HepG2 (cell line): Measurements from ENCODE around the gene SLC13A5. TPM values are rescaled to one million over a fixed set of nuclear protein-coding genes. Genes with fewer than 3 reads are reported as not detected.

Source experiments
- ATAC-seq: fragments of 200-7000 bp; cut with Tn5 transposase; 3 replicates; pipeline ENCODE4 v1.9.1; 2020; ENCODE audit warnings: mild to moderate bottlenecking, moderate library complexity
- BruUV-seq: library from RNA; stranded (reverse); fragments of 400-500 nt; replicated peaks from 2 replicates; lab custom pipeline; 2021; lab: Mats Ljungman, UMichigan
- CTCF ChIA-PET: fragments of 300-600 bp; formaldehyde crosslinking; extraction: SDS; loops from one replicate; lab custom pipeline; 2021; ENCODE audit warnings: low total read pairs, inconsistent platforms, low intra/inter-chr PET ratio; lab: Yijun Ruan, JAX
- POLR2A ChIA-PET: fragments of 350-600 bp; sonication (Branson Sonifier 250); formaldehyde crosslinking; loops from one replicate; lab custom pipeline; 2020; ENCODE audit warnings: antibody characterized with exemption, inconsistent platforms; lab: Yijun Ruan, JAX
- DNase-seq: peaks from one replicate; pipeline ENCODE4 v3.0.0-alpha.2; 2015; ENCODE audit warnings: low spot score
- FAIRE-seq: peaks from 3 replicates; lab custom pipeline; 2011; peaks lifted over from hg19 to GRCh38; lab: Jason Lieb, UNC
- H2AFZ ChIP-seq: one replicate; pipeline ENCODE4 v1.6.1; 2011; ENCODE audit warnings: low read length, inconsistent platforms
- H3K27ac ChIP-seq: fragments of 300-600 bp; 3 replicates; pipeline ENCODE4 v1.8.0; 2011; ENCODE audit warnings: mixed run types, mild to moderate bottlenecking, mixed read lengths, low read length, inconsistent platforms; ENCODE audit not compliant: insufficient read depth; ENCODE audit errors: extremely low read length
- H3K27me3 ChIP-seq, 2 experiments: fragments of 200-600 bp in 1 of 2; 2 replicates in 1 of 2; 3 replicates in 1 of 2; pipeline versions ENCODE4 v1.6.0 to v1.8.0; 2011; ENCODE audit warnings: low read length in 2 of 2, mild to moderate bottlenecking in 2 of 2, moderate library complexity in 2 of 2, inconsistent platforms in 1 of 2; ENCODE audit not compliant: insufficient read depth in 2 of 2, control insufficient read depth in 1 of 2
- H3K36me3 ChIP-seq, 2 experiments: fragments of 200-600 bp in 1 of 2; replicated peaks in 1 of 2; 2 replicates in 1 of 2; 3 replicates in 1 of 2; pipeline versions ENCODE4 v1.5.1 to v1.8.0; 2011; ENCODE audit warnings: low read length in 2 of 2, inconsistent platforms in 1 of 2; ENCODE audit not compliant: insufficient read depth in 2 of 2, control insufficient read depth in 1 of 2
- H3K4me1 ChIP-seq: 2 replicates; pipeline ENCODE4 v1.5.1; 2012; ENCODE audit warnings: low read length, inconsistent platforms; ENCODE audit not compliant: insufficient read depth
- H3K4me2 ChIP-seq: 2 replicates; pipeline ENCODE4 v1.6.0; 2011; ENCODE audit warnings: low read depth, low read length, inconsistent platforms
- H3K4me3 ChIP-seq, 3 experiments: fragments of 200-600 bp in 1 of 3; sonication (generic), shearing (Covaris generic) in 1 of 3; replicated peaks in 1 of 3; 2 replicates each; pipeline ENCODE4 v1.5.1; 2011 to 2016; ENCODE audit warnings: low read length in 3 of 3, inconsistent platforms in 2 of 3, low read depth in 2 of 3, mild to moderate bottlenecking in 2 of 3, control low read depth in 1 of 3, mixed read lengths in 1 of 3; ENCODE audit not compliant: insufficient read depth in 1 of 3
- H3K79me2 ChIP-seq: one replicate; pipeline ENCODE4 v1.6.1; 2011; ENCODE audit warnings: low read length, inconsistent platforms; ENCODE audit not compliant: insufficient read depth
- H3K9ac ChIP-seq: 2 replicates; pipeline ENCODE4 v1.6.0; 2011; ENCODE audit warnings: mild to moderate bottlenecking, low read depth, low read length, inconsistent platforms; ENCODE audit not compliant: insufficient read depth
- H3K9me3 ChIP-seq: 2 replicates; pipeline ENCODE4 v1.5.1; 2012; ENCODE audit warnings: mild to moderate bottlenecking, low read length
- H4K20me1 ChIP-seq: 2 replicates; pipeline ENCODE4 v1.6.0; 2011; ENCODE audit warnings: inconsistent platforms, mild to moderate bottlenecking, low read length, moderate library complexity; ENCODE audit not compliant: insufficient read depth
- BRD4 ChIP-seq: sonication (generic); formaldehyde crosslinking; IDR thresholded peaks from 2 replicates; pipeline ENCODE4 v1.4.0; 2020; ENCODE audit warnings: missing genetic modification reagents
- ETV6 ChIP-seq: sonication (generic); formaldehyde crosslinking; conservative IDR thresholded peaks from 2 replicates; pipeline ENCODE4 v1.4.0; 2020; ENCODE audit warnings: missing genetic modification reagents
- HIC2 ChIP-seq: sonication (generic); formaldehyde crosslinking; IDR thresholded peaks from 2 replicates; pipeline ENCODE4 v1.9.0; 2022; ENCODE audit warnings: low read depth, missing genetic modification reagents
- HNF4G ChIP-seq, 2 experiments: sonication (generic) in 1 of 2; formaldehyde crosslinking in 1 of 2; IDR thresholded peaks; 2 replicates each; pipeline versions ENCODE4 v1.4.0 to v1.6.1; 2011 to 2020; ENCODE audit warnings: borderline replicate concordance in 2 of 2, low read depth in 2 of 2, mild to moderate bottlenecking in 2 of 2, low read length in 1 of 2, missing genetic modification reagents in 1 of 2, moderate library complexity in 1 of 2
- SIN3A ChIP-seq: IDR thresholded peaks from 2 replicates; pipeline ENCODE4 v1.6.1; 2011; ENCODE audit warnings: low read depth, mild to moderate bottlenecking, control low read depth, low read length, borderline replicate concordance
- TFAP4 ChIP-seq: sonication (generic); IDR thresholded peaks from 2 replicates; pipeline ENCODE4 v1.6.1; 2016; ENCODE audit warnings: low read depth, borderline replicate concordance
- THRA ChIP-seq: sonication (generic); formaldehyde crosslinking; IDR thresholded peaks from 2 replicates; pipeline ENCODE4 v1.4.0; 2020; ENCODE audit warnings: missing genetic modification reagents, borderline replicate concordance
- ZBTB20 ChIP-seq: sonication (generic); formaldehyde crosslinking; IDR thresholded peaks from 2 replicates; pipeline ENCODE4 v1.8.1; 2023; ENCODE audit warnings: missing genetic modification reagents, low read depth, mild to moderate bottlenecking, borderline replicate concordance
- ZGPAT ChIP-seq: IDR thresholded peaks from 2 replicates; pipeline ENCODE4 v1.6.1; 2016; ENCODE audit warnings: mild to moderate bottlenecking
- ZNF264 ChIP-seq: sonication (generic); formaldehyde crosslinking; IDR thresholded peaks from 2 replicates; pipeline ENCODE4 v1.4.0; 2020; ENCODE audit warnings: missing genetic modification reagents
- ZNF432 ChIP-seq: sonication (generic); formaldehyde crosslinking; IDR thresholded peaks from 2 replicates; pipeline ENCODE4 v1.5.0; 2020; ENCODE audit warnings: missing genetic modification reagents, mild to moderate bottlenecking, borderline replicate concordance
- ZNF644 ChIP-seq: IDR thresholded peaks from 2 replicates; pipeline ENCODE4 v1.6.1; 2016; ENCODE audit warnings: low read depth
- WGBS: methylation state at CpG from one replicate; pipeline ENCODE4 v1.1.6; 2017; ENCODE audit warnings: low lambda C conversion rate; 5-methylcytosine and 5-hydroxymethylcytosine counted together
- in situ Hi-C: cut with HindIII; loops from 2 replicates; pipeline ENCODE4 v1.10.0; 2017; ENCODE audit warnings: low pct_unique_long_range_greater_than_20kb; ENCODE audit not compliant: extremely low pct_ligation_motif_present
- intact Hi-C: fragments of 100-400 bp; cut with micrococcal nuclease; formaldehyde crosslinking; loops from one replicate; pipeline ENCODE4 v1.10.0; 2022; ENCODE audit not compliant: unreplicated experiment
- polyA plus RNA-seq, 8 experiments: library from polyadenylated mRNA; depleted of rRNA in 3 of 8; stranded (reverse) in 7 of 8; unstranded in 1 of 8; fragments of >200 nt; fragmentation: Illumina TruSeq in 4 of 8; extraction: Trizol in 4 of 8; gene quantifications; 2 replicates each; pipeline versions ENCODE4 v1.2.1 to v1.2.3, GENCODE V29; 2011 to 2016; ENCODE audit warnings: low read depth in 4 of 8, missing spikeins in 1 of 8, mixed read lengths in 1 of 8; ENCODE audit not compliant: insufficient read depth in 1 of 8
- total RNA-seq, 5 experiments: library from RNA; depleted of rRNA; stranded (reverse); fragments of >200 nt; fragmentation: Illumina TruSeq; extraction: Trizol; gene quantifications; 2 replicates each; pipeline ENCODE4 v1.2.3, GENCODE V29; 2016; ENCODE audit warnings: low read depth in 1 of 5
- TF ChIP-seq, protein P1 (sequence below): sonication (generic); formaldehyde crosslinking; IDR thresholded peaks from 2 replicates; pipeline ENCODE4 v1.5.0; 2020; ENCODE audit warnings: mild to moderate bottlenecking, missing genetic modification reagents, borderline replicate concordance
- TF ChIP-seq, protein P2 (sequence below): IDR thresholded peaks from 2 replicates; pipeline ENCODE4 v1.6.1; 2016; ENCODE audit warnings: missing genetic modification reagents, missing compliant biosample characterization

The SLC13A5 gene
- total and polyA plus RNA-seq, 2 of the 13 experiments (the other 11 are each of a cell fraction or from before 2014, with no cell fraction given): 42.8 to 310 TPM

GRCh38 chr17:6666077-6666521 is 47.1 kb downstream of the SLC13A5 start:
- ChIA-PET POLR2A (interaction anchor here (1.3 to 4.3 kb wide), 5 partner anchors 11 to 48 kb away, joined by 3 to 33 read pairs (median 16); partner anchors contain the start of gene SLC13A5), CTCF (interaction anchor here (0.7 to 3.0 kb wide), 7 partner anchors 35 to 339 kb away, joined by 3 to 52 read pairs (median 5); partner anchors contain the start of gene SLC13A5)
- H3K79me2 ChIP-seq: no peaks in the 10 kb centered on the region
- H3K27ac ChIP-seq: no peak overlapping the region
- 34% methylated on average over 5 of the region's 9 CpGs for WGBS
- in situ Hi-C loops: loop anchor here (5.0 to 10.0 kb wide), 3 partner anchors 46 to 349 kb away; partner anchors contain the start of genes RNASEK, SLC13A5 and TEKT1
- no peak overlapping the region for H2AFZ ChIP-seq
- H3K4me1 ChIP-seq: peaks cover 46% of the 10 kb centered on the region
- no peaks in the 10 kb centered on the region for H3K27me3 ChIP-seq
- H3K4me3 ChIP-seq: no peak overlapping the region
- peak; percentile 87 for FAIRE-seq
- peak overlapping the region; percentile 53 for H3K4me2 ChIP-seq
- ATAC-seq: peak; percentile 94
- no peaks in the 10 kb centered on the region for H4K20me1 ChIP-seq
- BruUV-seq: no TSS peak
- DNase-seq: peak; percentile 78
- H3K9me3 ChIP-seq: no peaks in the 10 kb centered on the region
- peak overlapping the region; percentile 6; the same call in 1 of the 2 replicates for H3K9ac ChIP-seq
- no peaks in the 10 kb centered on the region for H3K36me3 ChIP-seq
- intact Hi-C loops: loop anchor here (1.0 to 2.0 kb wide), 4 partner anchors 17 to 177 kb away; no protein-coding TSS in a partner anchor
- no peak for TF ChIP-seq TFAP4
- TF ChIP-seq ZNF644 (CRISPR knock-in tag): no peak
- TF ChIP-seq ETV6 (CRISPR knock-in tag): no peak
- TF ChIP-seq, protein P1, sequence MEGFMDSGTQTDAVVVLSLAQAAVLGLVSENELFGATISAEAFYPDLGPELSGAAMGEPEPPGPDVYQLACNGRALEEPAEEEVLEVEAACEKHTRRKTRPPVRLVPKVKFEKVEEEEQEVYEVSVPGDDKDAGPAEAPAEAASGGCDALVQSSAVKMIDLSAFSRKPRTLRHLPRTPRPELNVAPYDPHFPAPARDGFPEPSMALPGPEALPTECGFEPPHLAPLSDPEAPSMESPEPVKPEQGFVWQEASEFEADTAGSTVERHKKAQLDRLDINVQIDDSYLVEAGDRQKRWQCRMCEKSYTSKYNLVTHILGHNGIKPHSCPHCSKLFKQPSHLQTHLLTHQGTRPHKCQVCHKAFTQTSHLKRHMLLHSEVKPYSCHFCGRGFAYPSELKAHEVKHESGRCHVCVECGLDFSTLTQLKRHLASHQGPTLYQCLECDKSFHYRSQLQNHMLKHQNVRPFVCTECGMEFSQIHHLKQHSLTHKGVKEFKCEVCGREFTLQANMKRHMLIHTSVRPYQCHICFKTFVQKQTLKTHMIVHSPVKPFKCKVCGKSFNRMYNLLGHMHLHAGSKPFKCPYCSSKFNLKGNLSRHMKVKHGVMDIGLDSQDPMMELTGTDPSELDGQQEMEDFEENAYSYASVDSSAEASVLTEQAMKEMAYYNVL: peak; percentile 63; the same call in 1 of the 2 replicates
- TF ChIP-seq ZNF432: no peak
- no peak for TF ChIP-seq SIN3A
- TF ChIP-seq BRD4 (CRISPR knock-in tag): no peak
- 0 out of 2 replicates have a peak, but pooled peaks have one; percentile 18 for TF ChIP-seq ZGPAT
- peak; percentile 70 for TF ChIP-seq THRA (CRISPR knock-in tag)
- TF ChIP-seq HNF4G (IDR thresholded peaks at IDR 0.05; ENCODE audit: borderline replicate concordance, low read depth, low read length): no peak
- no peak for TF ChIP-seq HNF4G (CRISPR knock-in tag; IDR thresholded peaks at IDR 0.05; ENCODE audit: borderline replicate concordance, low read depth)
- no peak for TF ChIP-seq ZBTB20 (CRISPR knock-in tag)
- TF ChIP-seq ZNF264: no peak
- TF ChIP-seq, protein P2, sequence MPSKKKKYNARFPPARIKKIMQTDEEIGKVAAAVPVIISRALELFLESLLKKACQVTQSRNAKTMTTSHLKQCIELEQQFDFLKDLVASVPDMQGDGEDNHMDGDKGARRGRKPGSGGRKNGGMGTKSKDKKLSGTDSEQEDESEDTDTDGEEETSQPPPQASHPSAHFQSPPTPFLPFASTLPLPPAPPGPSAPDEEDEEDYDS: no peak; the same call in 1 of the 2 replicates
- 0 out of 2 replicates have a peak, but pooled peaks have one; percentile 46 for TF ChIP-seq HIC2
